ENCODE data around the gene UBE2I. TPM values are rescaled to one million over a fixed set of nuclear protein-coding genes. Genes with fewer than 3 reads are reported as not detected.

The UBE2I gene
- total and polyA plus RNA-seq, 2 donors (not counting 1 experiment from before 2014, with no cell fraction given) = 152 to 265 TPM

GRCh38 chr16:1351582-1352362 lies 42.3 kb downstream of the UBE2I start, which contains the start of the genes GNPTG and TSR3:
Gene GNPTG (plus strand): TSS chr16:1351931. CDS start chr16:1351966, 35 bp downstream.
Gene TSR3 (minus strand): TSS chr16:1351878. CDS start chr16:1351804, 74 bp downstream.
- under 1% methylated on average over 98 of the region's 98 CpGs for WGBS (ENCODE audit: insufficient coverage)
- peak within 1 kb of the TSS; percentile 81 for H2AFZ ChIP-seq (ENCODE audit: insufficient read depth, low read depth, low read length, poor library complexity, severe bottlenecking)
- CTCF ChIA-PET = interaction anchor here (1.3 kb wide), 1 partner anchor 21 kb away, joined by 3 read pairs; no protein-coding TSS in a partner anchor

More at GRCh38 chr16:1351582-1352362, 42.3 kb downstream of the UBE2I start, which contains the start of the genes GNPTG and TSR3:
- Histone ChIP-seq H3K27me3 (replicated peaks in 1 of 4; ENCODE audit: control extremely low read depth in 1 of 4, control insufficient read depth in 3 of 4, insufficient read depth in 4 of 4, low read length in 3 of 4) (no peaks in the 10 kb centered on the region), H3K36me3 (replicated peaks in 1 of 2; ENCODE audit: control extremely low read depth in 1 of 2, control insufficient read depth in 1 of 2, extremely low read depth in 1 of 2, insufficient read depth in 2 of 2, low read length in 1 of 2) (peaks cover 0 to 27% of the 10 kb centered on the region in 2 experiments), H3K79me2 (ENCODE audit: control insufficient read depth, insufficient read depth, low read length) (peaks cover 63% of the 10 kb centered on the region), H4K20me1 (ENCODE audit: control insufficient read depth, insufficient read depth, low read length, poor library complexity, severe bottlenecking) (peaks cover 60% of the 10 kb centered on the region), H3K9ac (ENCODE audit: low read length) (peak within 1 kb of the TSS; percentile 76), H3K4me3 (ENCODE audit: control extremely low read depth in 1 of 5, extremely low read depth in 1 of 5, insufficient read depth in 1 of 5, low read depth in 2 of 5, low read length in 4 of 5) (peak within 1 kb of the TSS; percentile 71 to 84 (median 77)), H3K4me2 (replicated peaks; ENCODE audit: low read depth, low read length, poor library complexity, severe bottlenecking) (peak within 1 kb of the TSS; percentile 97), H3K4me1 (ENCODE audit: control insufficient read depth in 2 of 2, insufficient read depth in 2 of 2, low read length in 2 of 2) (peaks cover 17 to 21% of the 10 kb centered on the region in 2 donors), H3K9me3 (ENCODE audit: control extremely low read depth in 1 of 3, control insufficient read depth in 2 of 3, insufficient read depth in 1 of 3, low read length in 2 of 3) (no peaks in the 10 kb centered on the region), H3K27ac (ENCODE audit: low read length in 2 of 2) (peak within 1 kb of the TSS in 1 of 2 donors; percentile 77)
- peak within 1 kb of the TSS; percentile 88 for H3K27ac Mint-ChIP-seq
- DNase-seq = peak; percentile 94
- ATAC-seq (ENCODE audit: low read depth) = peak; percentile 96
- no peaks in the 10 kb centered on the region for H3K27me3 Mint-ChIP-seq
- intact Hi-C loops (cut with micrococcal nuclease) = loop anchor here (1.0 to 10.0 kb wide), 2 partner anchors 8 to 53 kb away; no protein-coding TSS in a partner anchor
- peak within 1 kb of the TSS; percentile 89 for H3K4me3 Mint-ChIP-seq
- POLR2A ChIA-PET = interaction anchor here (0.9 kb wide), 1 partner anchor 9 kb away, joined by 3 read pairs; no protein-coding TSS in a partner anchor
- TF ChIP-seq EZH2 (IDR thresholded peaks at IDR 0.05; ENCODE audit: borderline replicate concordance, insufficient read depth, low read depth, low read length, poor library complexity, severe bottlenecking) = no peak
- TF ChIP-seq, protein P1, sequence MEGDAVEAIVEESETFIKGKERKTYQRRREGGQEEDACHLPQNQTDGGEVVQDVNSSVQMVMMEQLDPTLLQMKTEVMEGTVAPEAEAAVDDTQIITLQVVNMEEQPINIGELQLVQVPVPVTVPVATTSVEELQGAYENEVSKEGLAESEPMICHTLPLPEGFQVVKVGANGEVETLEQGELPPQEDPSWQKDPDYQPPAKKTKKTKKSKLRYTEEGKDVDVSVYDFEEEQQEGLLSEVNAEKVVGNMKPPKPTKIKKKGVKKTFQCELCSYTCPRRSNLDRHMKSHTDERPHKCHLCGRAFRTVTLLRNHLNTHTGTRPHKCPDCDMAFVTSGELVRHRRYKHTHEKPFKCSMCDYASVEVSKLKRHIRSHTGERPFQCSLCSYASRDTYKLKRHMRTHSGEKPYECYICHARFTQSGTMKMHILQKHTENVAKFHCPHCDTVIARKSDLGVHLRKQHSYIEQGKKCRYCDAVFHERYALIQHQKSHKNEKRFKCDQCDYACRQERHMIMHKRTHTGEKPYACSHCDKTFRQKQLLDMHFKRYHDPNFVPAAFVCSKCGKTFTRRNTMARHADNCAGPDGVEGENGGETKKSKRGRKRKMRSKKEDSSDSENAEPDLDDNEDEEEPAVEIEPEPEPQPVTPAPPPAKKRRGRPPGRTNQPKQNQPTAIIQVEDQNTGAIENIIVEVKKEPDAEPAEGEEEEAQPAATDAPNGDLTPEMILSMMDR (IDR thresholded peaks at IDR 0.05) = no peak
- peaks cover 40% of the 10 kb centered on the region for H3K4me1 Mint-ChIP-seq
- no peaks in the 10 kb centered on the region for H3K9me3 Mint-ChIP-seq (ENCODE audit: insufficient read depth)

All from B cell (primary cell).